ENCODE data around the gene POMT1.
"Not testable (repeated sequence)": the region's sequence is repeated elsewhere in the genome, so short reads cannot be mapped to it uniquely, and the experiment has no call there.

Gene POMT1

DNA sequence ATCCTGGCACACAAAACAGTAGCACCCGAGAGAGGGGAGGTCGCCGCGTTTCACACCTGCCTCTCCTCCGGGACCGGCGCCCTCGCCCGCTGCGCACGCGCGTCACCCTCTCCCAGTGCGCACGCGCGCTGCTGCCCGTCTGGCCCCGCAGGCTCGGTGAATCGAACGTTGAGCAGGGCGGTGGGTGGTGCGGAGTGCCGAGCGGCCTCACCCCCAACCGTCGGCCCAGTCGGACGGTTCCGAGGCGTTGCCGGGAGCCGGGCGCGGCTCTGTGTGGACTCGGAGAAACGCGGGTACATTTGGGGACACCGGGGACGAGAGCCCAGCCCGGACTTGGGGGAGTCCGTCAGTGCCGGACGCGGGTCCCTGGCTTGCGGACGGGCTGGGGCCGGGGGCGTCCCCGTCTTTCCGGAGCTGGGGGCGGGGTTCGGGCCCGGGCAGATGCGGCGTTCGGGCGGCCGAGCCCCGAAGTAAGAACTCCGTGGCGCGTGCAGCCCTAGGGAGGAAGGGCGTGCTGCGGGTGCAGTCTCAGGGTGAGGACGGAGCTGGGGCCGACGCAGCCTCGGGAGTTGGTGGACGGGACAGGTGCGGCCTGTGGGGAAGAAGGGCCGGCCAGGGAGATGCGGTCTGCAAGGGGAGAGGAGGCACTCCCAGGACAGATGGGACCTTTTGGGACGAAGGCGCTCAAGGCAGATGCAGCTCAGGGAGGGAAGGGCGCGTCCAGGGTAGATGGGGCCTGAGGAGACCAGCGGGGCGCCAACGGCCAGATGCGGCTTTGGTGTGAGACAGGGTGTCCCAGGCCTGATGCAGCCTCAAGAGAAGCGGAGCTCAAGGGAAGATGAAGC lies at the start of gene POMT1:
POMT1 (plus strand) TSS at position 138 of the 845 bp plus-strand sequence. CDS start 1,301 bp downstream, outside the sequence.
- TF ChIP-seq CTCF (IDR thresholded peaks at IDR 0.05): no peak
- H3K9me3 ChIP-seq: no peaks in the 10 kb centered on the region
- H3K4me3 ChIP-seq (ENCODE audit: low read depth in 1 of 2, low read length in 1 of 2): peak within 1 kb of the TSS; percentile 81 to 97
- peaks cover 15% of the 10 kb centered on the region for H3K27me3 ChIP-seq
- peaks cover 15 to 19% of the 10 kb centered on the region in 2 experiments for H3K4me1 ChIP-seq (ENCODE audit: control insufficient read depth in 1 of 2, insufficient read depth in 1 of 2, low read depth in 1 of 2, low read length in 1 of 2)
- H3K27ac ChIP-seq: peak within 1 kb of the TSS; percentile 56
- peaks cover 22% of the 10 kb centered on the region for H3K36me3 ChIP-seq

GRCh38 chr9:131454028-131454427 lies 48.7 kb upstream of the POMT1 start:
- no peak overlapping the region for H3K4me3 ChIP-seq (ENCODE audit: low read depth in 1 of 2, low read length in 1 of 2)
- no peak for TF ChIP-seq CTCF (IDR thresholded peaks at IDR 0.05)
- H3K4me1 ChIP-seq (ENCODE audit: control insufficient read depth in 1 of 2, insufficient read depth in 1 of 2, low read depth in 1 of 2, low read length in 1 of 2): no peaks in the 10 kb centered on the region
- no peaks in the 10 kb centered on the region for H3K9me3 ChIP-seq
- H3K27me3 ChIP-seq: no peaks in the 10 kb centered on the region
- no peak overlapping the region for H3K27ac ChIP-seq
- H3K36me3 ChIP-seq: peaks cover 87% of the 10 kb centered on the region

DNA sequence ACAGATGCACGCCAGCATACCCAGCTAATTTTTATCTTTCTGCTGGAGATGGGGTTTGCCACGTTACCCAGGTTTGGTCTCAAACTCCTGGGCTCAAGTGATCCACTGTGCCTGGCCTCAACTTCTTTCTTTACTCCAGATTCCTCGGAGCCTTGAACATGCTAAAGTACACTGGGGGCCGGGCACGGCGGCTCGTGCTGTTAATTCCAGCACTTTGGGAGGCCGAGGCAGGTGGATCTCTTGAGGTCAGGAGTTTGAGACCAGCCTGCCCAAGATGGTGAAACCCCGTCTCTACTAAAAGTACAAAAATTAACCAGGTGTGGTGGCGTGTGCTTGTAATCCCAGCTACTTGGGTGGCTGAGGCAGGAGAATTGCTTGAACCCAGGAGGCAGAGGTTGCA lies 47.1 kb upstream of the POMT1 start:
- not testable (repeated sequence) for H3K9me3 ChIP-seq; H3K27me3 ChIP-seq; H3K27ac ChIP-seq; H3K4me1 ChIP-seq (ENCODE audit: control insufficient read depth in 1 of 2, insufficient read depth in 1 of 2, low read depth in 1 of 2, low read length in 1 of 2); H3K4me3 ChIP-seq (ENCODE audit: low read depth in 1 of 2, low read length in 1 of 2)
- peaks cover 86% of the 10 kb centered on the region for H3K36me3 ChIP-seq

DNA sequence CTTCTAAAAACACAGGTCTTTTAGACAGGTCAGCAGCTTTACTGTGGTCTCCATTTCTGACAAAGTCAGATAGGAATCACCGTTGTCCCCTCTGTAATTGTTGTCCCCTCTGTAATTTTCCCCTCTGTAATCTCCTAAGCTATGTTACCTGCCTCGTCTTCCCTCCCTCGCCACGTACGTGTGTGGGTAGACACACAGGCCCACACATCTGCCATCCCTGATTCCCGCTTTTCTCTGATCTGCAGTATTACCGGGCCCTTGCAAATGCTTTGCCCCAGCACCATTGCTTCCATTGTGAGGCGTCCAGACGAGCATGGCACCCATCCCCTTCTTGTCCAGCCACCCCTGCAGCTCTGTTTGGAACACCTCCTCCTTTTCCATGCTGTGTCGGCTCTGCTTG lies 45.0 kb upstream of the POMT1 start:
- no peak overlapping the region for H3K27ac ChIP-seq
- no peaks in the 10 kb centered on the region for H3K27me3 ChIP-seq
- no peak overlapping the region for H3K4me3 ChIP-seq (ENCODE audit: low read depth in 1 of 2, low read length in 1 of 2)
- H3K9me3 ChIP-seq: no peaks in the 10 kb centered on the region
- no peak for TF ChIP-seq CTCF (IDR thresholded peaks at IDR 0.05)
- peaks cover 91% of the 10 kb centered on the region for H3K36me3 ChIP-seq
- no peaks in the 10 kb centered on the region for H3K4me1 ChIP-seq (ENCODE audit: control insufficient read depth in 1 of 2, insufficient read depth in 1 of 2, low read depth in 1 of 2, low read length in 1 of 2)

- TF ChIP-seq CTCF (IDR thresholded peaks at IDR 0.05): no peak
- no peaks in the 10 kb centered on the region for H3K4me1 ChIP-seq (ENCODE audit: control insufficient read depth in 1 of 2, insufficient read depth in 1 of 2, low read depth in 1 of 2, low read length in 1 of 2)
- no peak overlapping the region for H3K27ac ChIP-seq
- no peaks in the 10 kb centered on the region for H3K27me3 ChIP-seq
- peaks cover 86% of the 10 kb centered on the region for H3K36me3 ChIP-seq
- no peak overlapping the region for H3K4me3 ChIP-seq (ENCODE audit: low read depth in 1 of 2, low read length in 1 of 2)
- no peaks in the 10 kb centered on the region for H3K9me3 ChIP-seq
These were observed 43.7 kb upstream of the POMT1 start for GRCh38 chr9:131459056-131459455.

DNA sequence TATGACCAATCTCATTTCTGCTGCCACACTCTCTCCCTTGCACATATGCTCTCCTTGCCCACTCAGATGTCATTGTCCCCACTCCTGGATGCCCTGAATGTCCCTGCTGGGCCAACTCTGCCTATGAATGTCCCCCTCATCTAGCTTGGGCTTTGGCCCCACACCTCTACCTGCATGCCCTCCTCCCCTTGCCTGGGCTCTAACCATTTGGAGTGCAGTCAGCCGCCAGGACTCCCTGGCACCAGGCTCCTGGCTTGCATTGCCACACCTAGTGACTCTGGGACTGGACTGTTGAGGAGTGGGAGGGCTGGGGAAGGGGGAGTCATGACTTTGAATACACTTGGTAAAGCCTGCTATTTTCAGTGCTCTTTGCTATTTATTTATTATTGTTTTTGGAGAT lies 41.6 kb upstream of the POMT1 start:
- TF ChIP-seq CTCF (IDR thresholded peaks at IDR 0.05): no peak
- no peak overlapping the region for H3K4me3 ChIP-seq (ENCODE audit: low read depth in 1 of 2, low read length in 1 of 2)
- H3K36me3 ChIP-seq: peaks cover 86% of the 10 kb centered on the region

More for the DNA sequence above, 41.6 kb upstream of the POMT1 start:
- H3K4me1 ChIP-seq (ENCODE audit: control insufficient read depth in 1 of 2, insufficient read depth in 1 of 2, low read depth in 1 of 2, low read length in 1 of 2): no peaks in the 10 kb centered on the region
- H3K27me3 ChIP-seq: no peaks in the 10 kb centered on the region
- no peak overlapping the region for H3K27ac ChIP-seq
- no peaks in the 10 kb centered on the region for H3K9me3 ChIP-seq

All from neutrophil (primary cell).